ENCODE measurements around the gene TNIK. TPM values are rescaled to one million over a fixed set of nuclear protein-coding genes. Genes with fewer than 3 reads are reported as not detected.
"Not testable (repeated sequence)": the region's sequence is repeated elsewhere in the genome, so short reads cannot be mapped to it uniquely, and the experiment has no call there.

TNIK gene
- total and polyA plus RNA-seq, 8 donors, result 2.1 to 40.2 (median 10.1) TPM

DNA sequence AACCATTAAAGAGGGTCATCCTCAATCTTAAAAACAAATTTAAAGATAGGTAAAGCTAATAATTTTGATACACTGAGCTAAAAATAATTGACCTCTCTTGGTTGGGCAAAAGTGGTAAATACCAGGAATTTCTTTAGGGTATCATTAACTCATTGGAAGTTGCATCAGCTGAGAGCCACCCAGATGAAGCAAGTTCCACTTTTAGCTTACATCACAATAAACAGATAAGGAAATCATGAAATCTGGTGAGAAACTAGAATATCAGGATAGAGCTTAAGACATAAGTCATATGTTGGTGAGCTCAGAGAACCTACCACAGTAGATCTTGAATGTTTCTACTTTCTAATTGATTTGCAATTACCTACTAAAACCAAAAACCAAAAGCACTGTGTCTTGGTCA is 336.3 kb downstream of the TNIK start:
- intact Hi-C loops (cut with DNase I; ENCODE audit: low total_unique reads), result no loop called here
- H3K4me3 ChIP-seq, result no peak overlapping the region
- no peaks in the 10 kb centered on the region for H3K4me1 ChIP-seq
- no peaks in the 10 kb centered on the region for H3K27me3 ChIP-seq
- H3K27ac ChIP-seq, result no peak overlapping the region
- DNase-seq, result no peak
- no peaks in the 10 kb centered on the region for H3K9me3 ChIP-seq
- H3K36me3 ChIP-seq, result peaks cover 0 to 48% (median 43%) of the 10 kb centered on the region in 4 donors
- TF ChIP-seq POLR2A (IDR thresholded peaks at IDR 0.05) (no peak), POLR2AphosphoS5 (IDR thresholded peaks at IDR 0.05) (no peak)

DNA sequence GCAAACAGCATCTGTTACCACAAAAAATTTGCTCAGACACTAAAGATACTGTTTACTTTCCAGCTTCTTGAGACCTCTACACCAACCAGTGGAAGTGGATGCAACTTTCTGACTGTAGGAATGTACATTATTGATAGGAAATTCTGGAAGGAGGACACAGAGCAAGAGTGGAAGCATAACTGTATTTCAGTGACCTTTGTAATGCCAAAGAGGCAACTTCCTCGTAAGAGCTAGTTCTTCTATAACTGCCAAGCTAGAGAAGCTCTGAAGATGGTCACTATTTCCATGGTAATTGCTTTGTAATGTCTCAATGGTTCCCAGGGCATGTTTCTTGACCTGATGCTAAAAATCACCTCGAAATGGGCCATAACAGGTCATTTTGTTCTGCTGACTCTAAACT is 337.3 kb downstream of the TNIK start:
- peaks cover 0 to 44% (median 38%) of the 10 kb centered on the region in 4 donors for H3K36me3 ChIP-seq
- no peak overlapping the region for H3K4me3 ChIP-seq

DNA sequence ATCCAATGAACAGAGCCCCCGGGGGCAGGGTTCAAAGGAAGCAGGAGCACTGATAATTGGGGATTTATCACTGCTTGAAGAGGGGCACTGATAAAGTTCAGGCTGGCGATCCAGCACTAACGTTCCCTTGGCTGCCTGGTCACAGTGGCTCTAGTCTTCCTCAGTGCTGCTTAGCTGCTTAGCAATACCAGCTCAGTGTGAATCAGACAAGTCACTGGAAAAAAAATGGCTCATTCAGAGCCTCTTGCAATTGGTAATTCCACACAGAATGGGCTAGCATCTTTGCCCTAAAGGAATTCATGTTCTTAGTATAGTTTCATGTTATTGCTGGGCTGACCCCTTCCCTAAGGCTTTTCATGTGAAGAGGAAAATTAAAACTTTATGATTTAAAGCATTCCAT is 338.0 kb downstream of the TNIK start:
- no peaks in the 10 kb centered on the region for H3K27me3 ChIP-seq
- H3K9me3 ChIP-seq, result no peaks in the 10 kb centered on the region
- 50 to 78% (median 74%) methylated on average over 3 of the region's 3 CpGs for WGBS, 5 donors
- TF ChIP-seq, protein P1, sequence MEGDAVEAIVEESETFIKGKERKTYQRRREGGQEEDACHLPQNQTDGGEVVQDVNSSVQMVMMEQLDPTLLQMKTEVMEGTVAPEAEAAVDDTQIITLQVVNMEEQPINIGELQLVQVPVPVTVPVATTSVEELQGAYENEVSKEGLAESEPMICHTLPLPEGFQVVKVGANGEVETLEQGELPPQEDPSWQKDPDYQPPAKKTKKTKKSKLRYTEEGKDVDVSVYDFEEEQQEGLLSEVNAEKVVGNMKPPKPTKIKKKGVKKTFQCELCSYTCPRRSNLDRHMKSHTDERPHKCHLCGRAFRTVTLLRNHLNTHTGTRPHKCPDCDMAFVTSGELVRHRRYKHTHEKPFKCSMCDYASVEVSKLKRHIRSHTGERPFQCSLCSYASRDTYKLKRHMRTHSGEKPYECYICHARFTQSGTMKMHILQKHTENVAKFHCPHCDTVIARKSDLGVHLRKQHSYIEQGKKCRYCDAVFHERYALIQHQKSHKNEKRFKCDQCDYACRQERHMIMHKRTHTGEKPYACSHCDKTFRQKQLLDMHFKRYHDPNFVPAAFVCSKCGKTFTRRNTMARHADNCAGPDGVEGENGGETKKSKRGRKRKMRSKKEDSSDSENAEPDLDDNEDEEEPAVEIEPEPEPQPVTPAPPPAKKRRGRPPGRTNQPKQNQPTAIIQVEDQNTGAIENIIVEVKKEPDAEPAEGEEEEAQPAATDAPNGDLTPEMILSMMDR (IDR thresholded peaks at IDR 0.05), result no peak
- TF ChIP-seq EP300 (IDR thresholded peaks at IDR 0.05) (no peak), POLR2AphosphoS5 (IDR thresholded peaks at IDR 0.05) (no peak), POLR2A (IDR thresholded peaks at IDR 0.05) (no peak)
- no peak overlapping the region for H3K27ac ChIP-seq
- H3K36me3 ChIP-seq, result peaks cover 0 to 44% (median 38%) of the 10 kb centered on the region in 4 donors
- intact Hi-C loops (cut with DNase I; ENCODE audit: low total_unique reads), result no loop called here
- DNase-seq, result no peak
- no peak overlapping the region for H3K4me3 ChIP-seq
- H3K4me1 ChIP-seq, result no peaks in the 10 kb centered on the region

More for the DNA sequence above, 337.3 kb downstream of the TNIK start:
- WGBS, 5 donors, result 81 to 95% (median 86%) methylated on average over 2 of the region's 2 CpGs
- intact Hi-C loops (cut with DNase I; ENCODE audit: low total_unique reads), result no loop called here
- no peak for DNase-seq
- no peaks in the 10 kb centered on the region for H3K27me3 ChIP-seq
- no peaks in the 10 kb centered on the region for H3K4me1 ChIP-seq
- H3K9me3 ChIP-seq, result no peaks in the 10 kb centered on the region
- TF ChIP-seq, protein P1 (IDR thresholded peaks at IDR 0.05), result no peak
- TF ChIP-seq POLR2AphosphoS5 (IDR thresholded peaks at IDR 0.05) (no peak), EP300 (IDR thresholded peaks at IDR 0.05) (no peak), POLR2A (IDR thresholded peaks at IDR 0.05) (no peak)
- H3K27ac ChIP-seq, result no peak overlapping the region

DNA sequence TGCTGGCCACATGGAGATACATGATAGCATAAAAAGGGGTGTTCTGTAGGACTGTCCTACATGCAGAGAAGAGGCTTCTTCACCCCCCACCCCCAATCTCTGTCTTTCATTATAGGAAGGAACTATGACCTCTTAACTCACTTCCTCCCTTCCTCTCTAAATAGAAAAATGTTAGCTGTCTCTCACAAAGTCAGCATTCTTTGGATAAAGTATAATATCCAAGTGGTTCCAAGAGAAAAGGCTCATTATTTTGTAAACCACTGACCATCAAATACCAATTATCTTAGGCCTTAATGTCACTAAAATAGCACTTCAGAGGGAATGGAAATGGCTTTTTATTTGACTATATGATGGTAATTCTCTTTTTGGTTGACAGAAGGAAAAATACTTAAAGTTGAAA is 338.4 kb downstream of the TNIK start:
- peaks cover 0 to 44% (median 38%) of the 10 kb centered on the region in 4 donors for H3K36me3 ChIP-seq
- H3K27me3 ChIP-seq, result no peaks in the 10 kb centered on the region
- intact Hi-C loops (cut with DNase I; ENCODE audit: low total_unique reads), result no loop called here
- H3K27ac ChIP-seq, result no peak overlapping the region
- no peak overlapping the region for H3K4me3 ChIP-seq
- no peaks in the 10 kb centered on the region for H3K9me3 ChIP-seq
- DNase-seq, result no peak
- TF ChIP-seq EP300 (IDR thresholded peaks at IDR 0.05) (no peak), POLR2A (IDR thresholded peaks at IDR 0.05) (no peak), POLR2AphosphoS5 (IDR thresholded peaks at IDR 0.05) (no peak)
- TF ChIP-seq, protein P1 (IDR thresholded peaks at IDR 0.05), result no peak
- H3K4me1 ChIP-seq, result no peaks in the 10 kb centered on the region

DNA sequence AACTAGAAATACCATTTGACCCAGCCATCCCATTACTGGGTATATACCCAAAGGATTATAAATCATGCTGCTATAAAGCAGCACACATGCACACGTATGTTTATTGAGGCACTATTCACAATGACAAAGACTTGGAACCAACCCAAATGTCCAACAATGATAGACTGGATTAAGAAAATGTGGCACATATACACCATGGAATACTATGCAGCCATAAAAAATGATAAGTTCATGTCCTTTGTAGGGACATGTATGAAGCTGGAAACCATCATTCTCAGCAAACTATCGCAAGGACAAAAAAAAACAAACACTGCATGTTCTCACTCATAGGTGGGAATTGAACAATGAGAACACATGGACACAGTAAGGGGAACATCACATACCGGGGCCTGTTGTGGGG is 340.8 kb downstream of the TNIK start:
- H3K27ac ChIP-seq; intact Hi-C loops (cut with DNase I; ENCODE audit: low total_unique reads): not testable (repeated sequence)

DNA sequence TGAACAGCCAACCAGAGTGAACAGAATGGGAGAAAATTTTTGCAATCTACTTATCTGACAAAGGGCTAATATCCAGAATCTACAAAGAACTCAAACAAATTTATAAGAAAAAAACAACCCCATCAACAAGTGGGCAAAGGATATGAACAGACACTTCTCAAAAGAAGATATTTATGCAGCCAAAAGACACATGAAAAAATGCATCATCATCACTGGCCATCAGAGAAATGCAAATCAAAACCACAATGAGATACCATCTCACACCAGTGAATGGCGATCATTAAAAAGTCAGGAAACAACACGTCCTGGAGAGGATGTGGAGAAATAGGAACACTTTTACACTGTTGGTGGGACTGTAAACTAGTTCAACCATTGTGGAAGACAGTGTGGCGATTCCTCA is 341.2 kb downstream of the TNIK start:
- H3K4me1 ChIP-seq; H3K27me3 ChIP-seq; intact Hi-C loops (cut with DNase I; ENCODE audit: low total_unique reads); H3K27ac ChIP-seq; H3K9me3 ChIP-seq; DNase-seq; H3K4me3 ChIP-seq: not testable (repeated sequence)
- peaks cover 0 to 48% (median 36%) of the 10 kb centered on the region in 4 donors for H3K36me3 ChIP-seq
- WGBS, 5 donors, result 86 to 95% (median 88%) methylated on average over 2 to 3 of the region's 3 CpGs

More for the DNA sequence above, 340.8 kb downstream of the TNIK start:
- not testable (repeated sequence) for DNase-seq, H3K9me3 ChIP-seq, H3K27me3 ChIP-seq, H3K4me3 ChIP-seq, H3K4me1 ChIP-seq
- 95 to 100% (median 98%) methylated on average over 3 of the region's 3 CpGs for WGBS, 5 donors
- peaks cover 0 to 51% (median 38%) of the 10 kb centered on the region in 4 donors for H3K36me3 ChIP-seq

All from stomach (tissue), 9 donors.